GM19455 (cell line): ENCODE data around the gene ANKRD24.
"Not testable (repeated sequence)": the region's sequence is repeated elsewhere in the genome, so short reads cannot be mapped to it uniquely, and the experiment has no call there.

ENCODE experiments used
- ATAC-seq: cut with Tn5 transposase; IDR thresholded peaks from one replicate; pipeline ENCODE4 v1.9.1; 2021; ENCODE audit not compliant: unreplicated experiment

Gene ANKRD24

DNA sequence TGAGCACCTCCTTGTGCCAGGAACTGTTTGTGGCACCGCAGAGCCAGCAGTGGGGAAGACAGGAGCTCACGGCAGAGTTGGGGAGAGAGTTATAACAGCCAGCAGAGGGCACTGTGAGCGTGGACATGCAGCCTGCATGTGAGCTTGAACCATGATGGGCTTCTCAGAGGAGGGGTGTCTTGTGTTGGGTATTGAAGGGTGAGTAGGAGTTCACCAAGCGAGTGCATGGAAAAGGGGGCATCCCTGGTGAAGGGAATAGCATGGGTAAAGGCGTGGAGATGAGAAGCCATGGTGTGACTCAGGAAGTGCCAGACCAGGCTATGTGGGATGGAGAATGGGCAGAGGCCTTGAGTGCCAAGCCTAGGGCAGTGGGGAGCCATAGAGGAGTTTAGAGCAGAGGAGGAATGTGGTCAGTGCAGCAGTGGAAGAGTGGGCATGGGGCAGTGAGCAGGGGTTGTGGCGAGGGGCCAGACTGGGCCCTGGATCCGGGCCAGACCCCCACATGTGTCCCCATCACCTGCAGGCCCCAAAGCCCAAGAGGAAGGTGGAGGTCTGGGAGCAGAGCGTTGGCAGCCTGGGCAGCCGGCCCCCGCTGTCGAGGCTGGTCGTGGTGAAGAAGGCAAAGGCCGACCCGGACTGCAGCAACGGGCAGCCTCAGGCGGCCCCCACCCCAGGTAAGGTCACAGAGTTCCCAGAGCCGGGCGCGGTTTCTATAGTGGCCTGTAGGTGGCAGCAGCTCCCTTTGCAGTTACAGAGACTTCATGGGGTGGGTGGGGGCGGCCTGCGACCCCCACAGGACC, 84.8 kb downstream of the ANKRD24 start:
- no peak for ATAC-seq

DNA sequence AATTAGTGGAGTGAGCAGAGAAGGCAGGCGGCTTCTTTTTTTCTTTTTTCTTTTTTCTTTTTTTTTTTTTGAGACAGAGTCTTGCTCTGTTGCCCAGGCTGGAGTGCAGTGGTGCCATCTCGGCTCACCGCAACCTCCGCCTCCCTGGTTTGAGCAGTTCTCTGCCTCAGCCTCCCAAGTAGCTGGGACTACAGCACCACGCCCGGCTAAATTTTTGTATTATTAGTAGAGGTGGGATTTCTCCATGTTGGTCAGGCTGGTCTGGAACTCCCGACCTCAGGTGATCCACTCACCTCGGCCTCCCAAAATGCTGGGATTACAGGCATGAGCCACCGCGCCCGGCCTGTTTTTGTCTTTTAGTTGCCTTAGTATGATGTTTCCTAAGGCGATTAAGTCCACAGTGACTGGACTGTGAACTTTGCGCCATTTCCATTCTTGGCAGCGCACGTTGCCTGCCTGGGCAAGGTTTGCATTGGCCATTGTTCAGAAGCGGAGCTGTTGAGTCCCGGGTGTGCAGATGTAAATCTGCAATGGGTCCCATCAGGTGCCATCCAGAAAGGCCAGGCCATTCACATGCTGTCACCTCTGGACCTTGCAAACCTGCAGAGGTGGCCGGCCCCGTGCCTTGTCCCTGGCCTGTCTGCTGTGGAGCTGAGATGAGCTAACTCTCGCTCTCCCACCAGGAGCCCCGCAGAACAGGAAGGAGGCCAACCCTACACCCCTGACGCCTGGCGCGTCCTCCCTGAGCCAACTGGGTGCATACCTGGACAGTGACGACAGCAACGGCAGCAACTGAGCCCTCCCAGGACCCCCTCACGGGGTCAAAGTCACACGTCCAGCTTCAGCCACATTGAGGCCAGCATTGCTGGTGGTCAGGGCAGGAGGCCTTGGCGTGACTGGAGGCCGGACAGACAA, 85.7 kb downstream of the ANKRD24 start:
- ATAC-seq = no peak

DNA sequence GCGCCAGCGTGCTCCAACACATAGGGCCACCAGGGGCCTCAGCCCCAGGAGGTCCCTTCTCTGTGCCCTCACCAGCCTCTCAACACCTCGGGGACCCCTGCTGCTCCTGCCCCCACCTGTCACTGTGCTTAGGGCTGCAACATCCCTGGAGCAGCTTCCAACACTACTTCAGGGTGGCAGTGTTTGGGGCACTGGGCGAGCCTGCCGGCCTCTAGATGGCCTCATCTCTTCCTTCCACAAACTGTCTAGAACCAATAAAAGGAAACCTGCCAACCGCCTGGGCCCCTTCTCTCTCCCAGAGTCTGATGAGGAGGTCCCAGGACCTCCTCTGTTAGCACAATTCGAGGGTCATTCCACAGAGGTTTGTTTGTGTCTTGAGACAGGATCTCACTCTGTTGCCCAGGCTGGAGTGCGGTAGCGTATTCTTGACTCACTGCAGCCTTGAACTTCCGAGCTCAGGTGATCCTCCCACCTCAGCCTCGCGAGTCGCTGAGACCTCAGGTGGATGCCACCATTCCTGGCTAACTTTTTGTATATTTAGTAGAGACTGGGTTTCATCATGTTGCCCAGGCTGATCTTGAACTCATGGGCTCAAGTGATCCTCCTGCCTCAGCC, 86.4 kb downstream of the ANKRD24 start:
- ATAC-seq = no peak

DNA sequence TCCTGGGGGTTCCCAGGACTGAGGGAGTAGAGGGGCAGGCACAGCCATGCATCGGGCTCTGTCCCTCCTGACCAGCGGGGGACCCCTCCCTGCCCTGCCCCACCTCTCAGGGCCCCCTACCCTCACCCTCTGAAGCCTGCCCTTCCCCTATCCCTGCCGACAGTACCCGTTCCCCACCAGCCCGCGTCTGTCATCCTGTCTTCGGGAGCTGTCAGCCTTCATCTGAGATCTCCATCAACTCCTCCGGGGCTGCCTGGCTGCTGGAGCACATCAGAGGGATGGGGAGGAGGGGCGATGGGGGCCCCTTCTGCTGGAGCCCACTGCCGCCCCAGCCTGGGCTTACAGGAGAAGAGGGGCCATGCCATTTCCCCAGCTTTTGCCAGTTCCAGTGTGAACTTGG, 90.4 kb downstream of the ANKRD24 start:
- no peak for ATAC-seq

DNA sequence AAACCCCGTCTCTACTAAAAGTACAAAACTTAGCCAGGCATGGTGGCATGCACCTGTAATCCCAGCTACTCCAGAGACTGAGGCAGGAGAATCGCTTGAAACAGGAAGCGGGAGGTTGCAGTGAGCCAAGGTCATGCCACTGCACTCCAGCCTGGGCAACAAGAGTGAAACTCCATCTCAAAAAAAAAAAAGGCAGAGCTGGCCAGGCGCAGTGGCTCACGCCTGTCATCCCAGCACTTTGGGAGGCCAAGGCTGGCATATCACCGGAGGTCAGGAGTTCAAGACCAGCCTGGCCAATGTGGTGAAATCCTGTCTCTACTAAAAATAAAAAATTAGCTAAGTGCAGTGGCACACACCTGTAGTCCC, 91.8 kb downstream of the ANKRD24 start:
- not testable (repeated sequence) for ATAC-seq
